ENCODE data around the gene RICTOR. TPM values are rescaled to one million over a fixed set of nuclear protein-coding genes. Genes with fewer than 3 reads are reported as not detected.

RICTOR gene
- total RNA-seq, 1 donor from 2014 or later: 35.0 TPM

- intact Hi-C loops (cut with micrococcal nuclease): no loop called here
- Histone ChIP-seq H3K27ac (replicated peaks) (no peak overlapping the region), H3K36me3 (no peaks in the 10 kb centered on the region), H3K4me1 (no peaks in the 10 kb centered on the region), H3K4me3 (no peak overlapping the region), H3K27me3 (ENCODE audit: low read depth) (no peaks in the 10 kb centered on the region), H3K9me3 (replicated peaks) (no peaks in the 10 kb centered on the region)
- TF ChIP-seq CTCF (IDR thresholded peaks at IDR 0.05; ENCODE audit: borderline replicate concordance): no peak
- DNase-seq: no peak
Observed at GRCh38 chr5:39106322-39106721, 32.1 kb upstream of the RICTOR start.

- TF ChIP-seq CTCF (IDR thresholded peaks at IDR 0.05; ENCODE audit: borderline replicate concordance): no peak
- Histone ChIP-seq H3K4me3 (no peak overlapping the region), H3K4me1 (no peaks in the 10 kb centered on the region), H3K36me3 (no peaks in the 10 kb centered on the region), H3K27ac (replicated peaks) (no peak overlapping the region), H3K27me3 (ENCODE audit: low read depth) (no peaks in the 10 kb centered on the region), H3K9me3 (replicated peaks) (no peaks in the 10 kb centered on the region)
- intact Hi-C loops (cut with micrococcal nuclease): no loop called here
- DNase-seq: no peak
Observed at GRCh38 chr5:39104221-39104620, 30.0 kb upstream of the RICTOR start.

- TF ChIP-seq CTCF (IDR thresholded peaks at IDR 0.05; ENCODE audit: borderline replicate concordance): no peak
- no peaks in the 10 kb centered on the region for H3K36me3 ChIP-seq
- no peaks in the 10 kb centered on the region for H3K4me1 ChIP-seq
- intact Hi-C loops (cut with micrococcal nuclease): no loop called here
- H3K9me3 ChIP-seq (replicated peaks): no peaks in the 10 kb centered on the region
- H3K27ac ChIP-seq (replicated peaks): no peak overlapping the region
- no peak overlapping the region for H3K4me3 ChIP-seq
- DNase-seq: no peak
- no peaks in the 10 kb centered on the region for H3K27me3 ChIP-seq (ENCODE audit: low read depth)
Observed at GRCh38 chr5:39102684-39103155, 28.5 kb upstream of the RICTOR start.

- no peaks in the 10 kb centered on the region for H3K9me3 ChIP-seq (replicated peaks)
- TF ChIP-seq CTCF (IDR thresholded peaks at IDR 0.05; ENCODE audit: borderline replicate concordance): no peak
- no peak overlapping the region for H3K4me3 ChIP-seq
- H3K27me3 ChIP-seq (ENCODE audit: low read depth): no peaks in the 10 kb centered on the region
- no peak overlapping the region for H3K27ac ChIP-seq (replicated peaks)
- no peaks in the 10 kb centered on the region for H3K4me1 ChIP-seq
- no peak for DNase-seq
- H3K36me3 ChIP-seq: no peaks in the 10 kb centered on the region
- intact Hi-C loops (cut with micrococcal nuclease): no loop called here
Observed at GRCh38 chr5:39100851-39101396, 26.7 kb upstream of the RICTOR start.

- intact Hi-C loops (cut with micrococcal nuclease): no loop called here
- Histone ChIP-seq H3K4me1 (no peaks in the 10 kb centered on the region), H3K36me3 (no peaks in the 10 kb centered on the region), H3K9me3 (replicated peaks) (no peaks in the 10 kb centered on the region), H3K4me3 (no peak overlapping the region), H3K27ac (replicated peaks) (no peak overlapping the region), H3K27me3 (ENCODE audit: low read depth) (no peaks in the 10 kb centered on the region)
- TF ChIP-seq CTCF (IDR thresholded peaks at IDR 0.05; ENCODE audit: borderline replicate concordance): no peak
- no peak for DNase-seq
Observed at GRCh38 chr5:39100301-39100850, 26.2 kb upstream of the RICTOR start.

All from left ventricle myocardium inferior (tissue), 1 donor.